Activated T-helper 9 cell treated with anti-CD3 and anti-CD28 coated beads, Interleukin-2, amount 50 U/mL, for 16 hours (primary cell): Measurements from ENCODE around the gene MB21D2.
A peak's percentile ranks its signal among the peaks of the same experiment; 100 is the strongest.
"Not testable (repeated sequence)": the region's sequence is repeated elsewhere in the genome, so short reads cannot be mapped to it uniquely, and the experiment has no call there.

Source experiments
- DNase-seq: peaks from one replicate; pipeline ENCODE4 v3.0.0-alpha.2; 2020; ENCODE audit warnings: low read depth

Gene MB21D2

DNA sequence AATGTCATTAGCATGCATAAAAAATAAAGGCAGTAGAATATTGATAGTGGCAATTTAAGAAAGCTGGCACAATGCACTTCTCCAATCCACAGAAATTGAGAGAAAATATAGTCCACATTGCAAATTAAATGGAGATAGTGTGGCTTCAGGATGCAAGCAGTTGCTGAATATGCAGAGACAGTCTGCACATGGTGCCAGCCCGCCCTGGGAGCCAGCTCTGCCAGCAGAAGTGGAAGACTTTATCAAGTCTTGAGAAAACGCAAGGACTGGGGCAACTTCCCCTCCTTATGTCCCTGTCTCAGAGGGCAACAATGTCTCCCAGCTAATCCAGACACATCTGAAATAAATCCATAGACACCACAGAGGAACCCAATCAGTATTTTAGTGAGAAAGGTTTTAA is 57.2 kb downstream of the MB21D2 start:
- no peak for DNase-seq

- no peak for DNase-seq
These were observed 58.6 kb downstream of the MB21D2 start for GRCh38 chr3:192858849-192859585.

DNA sequence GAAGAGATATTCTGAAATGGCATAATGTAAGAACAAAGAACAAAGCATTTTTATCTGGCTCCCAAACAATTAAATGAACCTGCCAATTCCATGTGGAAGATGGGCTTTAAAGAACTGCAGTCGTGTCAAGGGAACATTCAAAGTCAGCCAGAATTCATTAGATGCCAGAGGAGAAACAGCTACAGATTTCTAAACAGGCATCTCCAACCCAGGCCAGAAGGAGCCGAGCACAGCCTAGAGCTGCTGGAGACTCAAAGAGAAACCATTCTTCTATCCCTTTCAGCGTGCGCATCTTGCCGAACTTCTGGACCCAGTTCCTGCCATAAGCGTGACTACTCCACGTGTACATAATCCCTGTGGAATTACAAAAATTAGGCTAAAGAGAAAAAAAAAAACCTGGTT is 60.4 kb downstream of the MB21D2 start:
- DNase-seq = no peak

DNA sequence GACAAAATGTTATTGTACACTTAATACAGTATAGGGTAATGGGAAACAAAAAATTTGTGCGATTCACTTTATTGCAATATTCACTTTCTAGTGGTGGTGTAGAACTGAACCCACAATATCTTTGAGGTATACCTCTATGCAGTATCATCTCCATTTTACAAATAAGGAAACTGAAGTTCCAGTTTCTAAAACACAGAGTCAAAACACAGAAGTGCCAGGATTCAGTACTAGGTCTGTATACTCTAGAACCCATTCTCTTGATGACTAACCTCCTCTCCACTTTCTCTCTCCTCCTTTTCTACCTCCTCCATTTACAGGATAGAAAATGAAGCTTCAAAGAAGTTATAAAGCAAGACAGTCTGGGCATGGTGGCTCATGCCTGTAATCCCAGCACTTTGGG is 62.2 kb downstream of the MB21D2 start:
- DNase-seq = no peak

DNA sequence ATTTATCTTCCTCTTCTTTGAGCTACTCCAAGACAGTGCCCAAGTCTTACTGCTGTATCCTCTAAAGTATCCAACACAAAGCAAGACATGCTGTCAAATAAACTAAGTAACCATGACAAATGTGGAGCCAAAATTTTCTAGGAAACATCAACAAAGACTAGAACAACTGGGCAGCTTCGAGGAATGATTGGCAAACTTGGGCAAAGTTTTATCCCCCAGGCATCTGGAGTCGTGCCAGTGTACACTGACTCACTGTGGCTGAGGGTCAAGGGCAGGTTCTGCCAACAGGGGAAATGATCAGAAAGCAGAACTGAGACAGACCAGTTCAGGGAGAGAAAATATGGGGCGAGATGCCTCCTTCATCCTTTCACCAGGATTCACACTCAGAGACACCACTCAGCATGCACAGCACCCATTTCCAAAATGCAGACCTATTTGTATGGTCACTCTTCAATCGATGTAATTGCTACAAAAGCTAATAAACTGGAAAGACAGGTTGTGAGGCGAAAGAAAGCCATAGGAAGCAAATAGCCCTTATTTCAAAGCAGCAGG is 65.8 kb downstream of the MB21D2 start:
- no peak for DNase-seq

DNA sequence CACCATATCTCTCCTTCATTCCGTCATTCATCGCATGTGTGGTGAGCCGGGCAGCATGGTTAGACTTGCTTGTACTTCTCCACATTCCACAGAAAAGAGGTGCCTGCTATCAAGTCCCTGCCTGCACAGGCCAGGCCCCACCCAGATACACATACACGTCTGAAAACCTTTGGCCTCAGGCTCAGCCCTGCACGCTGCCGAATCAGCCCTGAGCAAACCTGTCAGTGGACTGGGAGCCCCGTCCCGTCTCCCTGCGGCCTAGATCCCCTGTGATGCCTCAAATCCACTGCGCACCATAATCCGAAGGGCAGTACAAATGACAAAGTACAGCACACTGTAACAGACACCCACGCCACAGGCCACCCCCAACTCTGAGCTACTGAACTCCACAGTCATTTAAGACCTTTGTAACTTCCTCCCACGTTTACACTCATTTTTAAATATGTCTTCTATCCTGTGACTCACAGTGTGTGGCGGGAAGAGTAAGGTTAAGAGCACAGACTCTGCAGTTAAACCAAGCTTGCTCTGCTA is 67.1 kb downstream of the MB21D2 start:
- DNase-seq = peak; percentile 45

DNA sequence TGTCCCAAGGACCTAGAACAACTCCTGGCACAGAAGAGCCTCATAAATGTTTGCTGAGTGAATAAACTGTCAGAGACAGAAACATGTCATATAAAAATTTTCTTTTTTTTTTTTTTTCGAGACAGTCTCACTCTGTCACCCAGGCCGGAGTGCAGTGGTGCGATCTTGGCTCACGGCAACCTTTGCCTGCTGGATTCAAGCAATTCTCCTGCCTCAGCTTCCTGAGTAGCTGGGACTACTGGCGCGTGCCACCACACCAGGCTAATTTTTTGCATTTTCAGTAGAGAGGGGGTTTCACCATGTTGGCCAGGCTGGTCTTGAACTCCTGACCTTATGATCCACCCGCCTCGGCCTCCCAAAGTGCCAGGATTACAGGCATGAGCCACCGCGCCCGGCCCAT is 67.8 kb downstream of the MB21D2 start:
- not testable (repeated sequence) for DNase-seq

DNA sequence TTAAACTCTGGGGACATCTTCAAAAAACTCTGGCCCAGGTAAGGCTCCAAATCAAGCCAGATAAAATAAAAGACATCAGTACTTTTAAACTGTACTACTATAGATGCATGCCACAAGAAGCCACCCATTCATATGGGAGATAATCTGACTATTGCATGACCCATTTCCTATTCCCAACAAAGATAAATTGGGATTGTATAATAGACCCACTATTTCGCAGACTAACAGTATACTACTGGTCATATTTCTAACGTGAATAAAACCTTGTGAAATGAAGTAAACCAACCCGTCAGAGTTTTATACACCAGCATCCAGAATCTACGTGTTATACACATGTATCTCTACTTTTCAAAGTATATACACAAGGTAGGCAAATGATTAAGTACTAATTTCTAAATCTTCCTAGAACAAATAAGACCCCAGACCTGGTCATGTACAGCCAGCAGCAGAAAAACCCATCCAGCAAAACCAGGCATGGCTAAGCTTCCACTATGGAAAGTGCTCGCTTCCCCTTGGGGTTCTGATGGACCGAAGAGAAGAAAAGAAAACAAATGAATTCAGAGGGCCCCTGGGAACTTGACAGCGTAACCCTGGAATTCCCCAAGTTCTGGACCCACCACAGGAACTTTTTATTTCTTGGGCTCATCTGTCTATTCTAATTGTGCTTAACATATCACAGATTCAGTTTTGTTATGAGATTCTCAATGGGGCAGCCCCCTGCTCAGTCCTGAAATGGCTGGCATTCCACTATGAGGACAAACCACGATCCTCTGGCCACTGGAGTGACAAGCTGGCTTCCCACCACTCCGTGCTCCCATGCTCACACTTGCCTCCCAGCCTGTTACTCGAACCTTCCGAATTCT is 69.1 kb downstream of the MB21D2 start:
- no peak for DNase-seq

DNA sequence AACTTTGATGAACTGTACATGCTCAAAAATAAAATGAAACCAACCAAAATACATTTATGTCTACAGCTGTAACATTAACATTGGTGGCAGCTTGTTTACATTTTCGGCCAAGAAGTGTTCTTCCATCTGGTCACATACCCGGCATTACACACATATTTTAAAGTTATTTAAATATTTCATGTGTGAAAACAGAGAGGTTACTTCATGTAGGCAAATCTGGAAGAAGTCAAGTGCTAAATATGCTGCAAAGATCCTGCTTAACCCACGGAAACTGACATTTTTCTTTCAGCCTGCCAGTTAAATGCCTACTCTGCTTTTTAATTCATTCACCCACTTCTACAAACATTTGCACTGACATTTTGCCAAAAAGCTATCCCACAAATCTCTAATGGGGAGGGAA is 69.7 kb downstream of the MB21D2 start:
- DNase-seq = no peak

- DNase-seq = no peak
These were observed 72.2 kb downstream of the MB21D2 start for GRCh38 chr3:192845526-192845855.

DNA sequence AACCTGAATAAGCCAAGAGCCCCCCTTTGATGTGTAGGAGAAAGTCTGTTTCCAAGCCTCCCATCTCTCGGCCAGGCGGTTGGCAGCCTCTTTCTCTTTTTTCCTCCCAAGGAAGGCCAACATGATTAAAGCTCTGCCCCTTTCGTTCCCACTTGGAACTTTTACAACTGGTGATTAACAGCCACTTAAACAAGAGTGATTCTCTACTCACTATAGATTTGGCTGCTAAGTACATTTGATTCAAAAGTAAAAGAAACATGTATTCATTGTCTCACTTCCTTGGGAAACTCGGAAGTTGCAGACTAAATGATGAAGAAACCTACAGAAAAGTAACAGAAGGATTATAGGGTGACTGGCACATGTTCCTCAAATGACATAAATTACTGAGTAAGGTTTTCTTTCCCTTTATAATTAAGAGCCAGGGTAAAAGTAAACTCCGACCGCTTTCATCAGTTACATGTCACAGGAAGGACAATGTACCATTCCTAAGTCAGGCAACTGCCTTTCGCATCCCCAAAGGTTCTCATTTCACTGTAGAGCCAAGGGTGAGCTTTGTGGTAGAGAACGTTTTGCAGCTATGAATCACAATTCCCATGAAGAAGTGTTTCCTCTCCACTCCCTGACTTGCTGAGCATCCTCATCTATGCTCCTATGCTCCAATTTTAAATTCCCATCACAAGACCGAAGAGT is 72.7 kb downstream of the MB21D2 start:
- DNase-seq = no peak

GRCh38 chr3:192844486-192844765 is 73.2 kb downstream of the MB21D2 start:
- no peak for DNase-seq

DNA sequence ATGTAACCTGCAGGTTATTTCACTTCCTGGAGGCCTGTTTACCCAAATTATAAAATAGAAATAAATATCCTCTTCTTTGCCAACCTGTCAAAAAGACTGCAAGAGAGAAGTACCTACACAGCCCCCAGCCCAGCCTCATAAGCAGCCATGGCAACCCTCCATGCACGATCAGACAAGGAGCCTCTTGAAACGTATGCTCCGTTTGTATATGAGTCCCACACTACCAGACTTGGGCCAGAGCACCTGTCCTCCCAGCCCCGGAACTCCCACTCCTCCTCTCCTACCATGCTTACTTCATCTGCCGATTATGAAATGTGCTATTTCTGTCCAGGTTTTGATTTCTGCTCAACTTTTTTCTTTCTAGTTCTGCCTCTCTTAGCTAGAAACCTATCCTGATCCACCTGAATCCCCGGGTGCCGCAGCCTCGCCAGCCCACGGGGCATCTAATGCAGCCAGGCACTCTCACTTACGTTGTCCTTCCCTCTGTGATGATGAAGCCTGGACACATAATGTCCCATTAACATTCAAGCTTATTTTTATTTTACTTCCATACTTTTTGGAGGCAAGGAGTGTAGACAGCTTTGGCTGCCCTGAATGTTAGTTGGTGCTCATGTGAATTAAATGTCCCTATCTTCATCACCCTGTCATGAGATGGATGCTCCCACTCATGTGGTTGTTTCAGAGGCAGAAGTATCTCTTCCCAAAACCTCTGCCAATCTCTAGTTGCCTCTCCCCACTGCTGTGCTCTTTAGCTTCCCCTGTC is 73.8 kb downstream of the MB21D2 start:
- no peak for DNase-seq

DNA sequence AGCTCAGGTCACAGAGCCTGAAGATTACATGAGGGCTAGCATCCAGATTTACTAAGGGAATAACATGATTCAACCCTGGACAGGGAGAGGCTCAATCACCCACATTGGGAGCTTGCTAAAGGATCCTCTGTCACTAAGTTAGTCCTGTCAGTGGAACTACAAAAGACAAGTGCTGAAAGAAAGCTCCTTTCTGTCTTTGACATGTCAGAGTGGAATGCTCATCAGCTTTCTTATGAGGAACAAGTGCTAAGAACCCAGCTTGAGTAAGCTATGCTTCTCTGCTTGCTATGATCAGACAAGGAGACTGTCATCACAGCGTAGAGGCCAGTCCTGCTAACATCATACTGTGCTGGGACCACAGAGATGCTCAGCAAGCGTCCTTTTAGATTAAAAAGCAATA is 74.5 kb downstream of the MB21D2 start:
- no peak for DNase-seq

GRCh38 chr3:192842711-192843110 is 74.9 kb downstream of the MB21D2 start:
- no peak for DNase-seq

DNA sequence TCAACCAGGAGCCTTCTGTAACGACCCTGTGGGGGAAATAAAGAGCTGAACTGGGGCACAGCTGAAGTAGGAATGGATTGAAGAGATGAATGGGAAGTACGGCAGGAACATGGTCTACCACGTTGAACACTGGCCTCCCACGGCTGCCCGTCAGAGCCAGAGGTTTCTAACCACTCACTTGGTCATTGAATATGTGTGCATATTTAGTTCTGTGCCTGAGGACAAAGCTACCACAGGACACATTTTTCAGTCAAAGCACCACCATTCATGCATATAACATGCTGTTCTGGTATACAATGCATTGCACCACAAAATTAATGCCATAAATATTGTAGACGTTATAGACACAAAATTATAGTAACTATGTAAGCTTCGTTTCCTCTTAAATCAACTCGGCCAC is 75.5 kb downstream of the MB21D2 start:
- no peak for DNase-seq

- no peak for DNase-seq
These were observed 76.2 kb downstream of the MB21D2 start for GRCh38 chr3:192841428-192841827.

DNA sequence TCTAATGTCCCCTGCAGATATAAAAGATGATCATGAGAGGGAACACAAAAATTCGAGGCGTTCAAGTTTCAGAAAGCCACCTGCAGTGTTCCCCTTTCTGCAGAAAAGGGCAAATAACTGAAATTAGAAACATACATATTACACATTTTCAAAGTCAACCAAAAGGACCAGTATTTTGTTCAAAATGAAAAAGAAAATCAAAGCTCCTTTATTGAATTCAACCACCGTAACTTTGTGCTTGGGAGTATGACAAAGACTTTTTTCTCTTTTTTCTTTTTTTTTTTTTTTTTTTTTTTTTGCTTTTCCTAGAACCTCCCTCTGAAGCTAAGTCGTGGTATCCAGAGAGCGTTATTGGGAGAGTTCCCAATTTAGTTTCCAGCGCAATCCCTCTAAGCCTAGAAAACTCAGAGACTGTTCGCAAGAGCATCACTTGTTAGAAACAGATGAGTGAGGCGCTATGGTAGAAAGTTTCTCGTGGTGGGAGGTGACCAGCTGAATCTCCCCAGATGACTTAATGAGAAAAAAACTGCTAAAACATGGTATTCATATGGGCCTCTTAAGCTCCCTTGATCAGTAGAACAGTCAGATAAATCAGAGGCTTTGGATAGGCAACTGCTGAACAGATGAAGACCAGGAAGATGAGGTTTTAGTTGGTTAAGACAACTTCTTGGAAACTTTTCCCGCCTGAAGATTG is 77.4 kb downstream of the MB21D2 start:
- no peak for DNase-seq

DNA sequence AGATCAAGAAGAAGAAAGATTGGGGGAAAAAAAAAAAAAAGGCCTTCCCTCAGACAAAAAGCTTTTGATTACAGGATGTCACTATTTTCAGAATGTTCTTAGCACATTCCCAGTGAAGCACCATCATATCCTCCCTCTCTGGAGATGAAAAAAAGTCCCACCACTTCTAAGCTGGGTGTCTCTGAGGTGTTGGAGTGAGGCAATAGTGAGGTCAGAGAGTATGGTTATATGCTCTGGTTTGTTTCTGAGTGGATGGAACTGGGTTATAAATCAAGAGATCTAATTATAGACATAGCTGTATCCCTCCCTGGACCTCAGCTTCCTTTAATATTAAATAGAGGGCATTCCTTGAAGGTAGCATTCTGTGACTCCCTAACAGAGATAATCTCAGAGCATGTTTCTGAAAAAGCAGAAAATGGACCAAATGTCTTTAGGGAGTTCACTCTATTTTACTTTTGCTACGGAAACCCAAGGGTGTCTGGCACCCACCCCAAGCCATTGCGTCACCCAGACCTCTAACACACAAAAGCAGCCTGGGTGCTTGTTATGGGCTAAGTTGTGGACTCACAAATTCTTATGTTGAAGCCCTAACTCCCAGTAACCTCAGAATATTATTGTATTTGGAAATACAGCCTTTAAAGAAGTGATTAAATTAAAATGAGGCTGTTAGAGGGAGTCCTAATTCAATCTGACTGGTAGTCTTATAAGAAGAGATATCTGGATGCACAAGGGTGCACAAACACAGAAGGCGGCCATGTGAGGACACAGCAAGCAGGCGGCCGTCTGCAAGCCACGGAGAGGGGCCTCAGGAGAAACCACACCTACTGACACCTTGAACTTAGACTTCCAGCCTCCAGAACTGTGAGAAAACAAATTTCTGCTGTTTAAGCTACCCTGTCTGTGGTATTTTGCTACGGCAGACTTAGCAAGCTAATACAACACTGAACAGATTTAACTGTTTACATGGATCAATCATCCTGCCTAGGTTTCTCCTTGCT is 81.5 kb downstream of the MB21D2 start:
- no peak for DNase-seq

GRCh38 chr3:192834428-192834827 is 83.2 kb downstream of the MB21D2 start:
- DNase-seq = no peak
